VCaP (cell line): ENCODE data around the gene PEF1.
A peak's percentile ranks its signal among the peaks of the same experiment; 100 is the strongest.

ENCODE experiments used
- H3K27ac ChIP-seq: fragments of 450-650 bp; 2 replicates; pipeline ENCODE4 v1.5.1; 2017
- CTCF ChIP-seq: fragments of 450-650 bp; conservative IDR thresholded peaks from 2 replicates; pipeline ENCODE4 v1.5.1; 2017; ENCODE audit warnings: mild to moderate bottlenecking, moderate library complexity

PEF1 gene

GRCh38 chr1:31640179-31640578 lies 4.5 kb downstream of the PEF1 start:
- no peak for TF ChIP-seq CTCF
- no peak overlapping the region for H3K27ac ChIP-seq

GRCh38 chr1:31639543-31639942 lies 5.1 kb downstream of the PEF1 start:
- H3K27ac ChIP-seq, result no peak overlapping the region
- TF ChIP-seq CTCF, result no peak

- TF ChIP-seq CTCF, result no peak
- no peak overlapping the region for H3K27ac ChIP-seq
Measured at GRCh38 chr1:31637915-31638673, 6.6 kb downstream of the PEF1 start.

- TF ChIP-seq CTCF, result peak; percentile 64
Measured at GRCh38 chr1:31633117-31633516, 11.6 kb downstream of the PEF1 start.

GRCh38 chr1:31632649-31633048 lies 12.0 kb downstream of the PEF1 start:
- no peak for TF ChIP-seq CTCF
- no peak overlapping the region for H3K27ac ChIP-seq

More at GRCh38 chr1:31633117-31633516, 11.6 kb downstream of the PEF1 start:
- H3K27ac ChIP-seq, result no peak overlapping the region

GRCh38 chr1:31628931-31629556 lies 15.6 kb downstream of the PEF1 start:
- TF ChIP-seq CTCF, result no peak
- H3K27ac ChIP-seq, result no peak overlapping the region

- peak overlapping the region; percentile 13; the same call in 1 of the 2 replicates for H3K27ac ChIP-seq
- TF ChIP-seq CTCF, result no peak
Measured at GRCh38 chr1:31627930-31628559, 16.6 kb downstream of the PEF1 start.
